EL (cell line): ENCODE data around the gene ATAD3C.
"Not testable (repeated sequence)": the region's sequence is repeated elsewhere in the genome, so short reads cannot be mapped to it uniquely, and the experiment has no call there.

Experiments
- DNase-seq: peaks from one replicate; pipeline ENCODE4 v3.0.0-alpha.2; 2016

ATAD3C gene

GRCh38 chr1:1432274-1432950 is 17.1 kb upstream of the ATAD3C start:
- DNase-seq = no peak

GRCh38 chr1:1432951-1433803 is 16.3 kb upstream of the ATAD3C start:
- DNase-seq = no peak

GRCh38 chr1:1433804-1434130 is 15.7 kb upstream of the ATAD3C start:
- DNase-seq = peak; percentile 21

- no peak for DNase-seq
These were observed 15.2 kb upstream of the ATAD3C start for GRCh38 chr1:1434131-1434823.

GRCh38 chr1:1434824-1435105 is 14.7 kb upstream of the ATAD3C start:
- no peak for DNase-seq

GRCh38 chr1:1435106-1435903 is 14.2 kb upstream of the ATAD3C start, which contains the start of gene VWA1:
Gene VWA1, plus strand, starts transcription at chr1:1435690. Its CDS starts 59 bp downstream, at chr1:1435749.
- DNase-seq = peak; percentile 62

GRCh38 chr1:1435911-1436629 is 13.4 kb upstream of the ATAD3C start:
- no peak for DNase-seq

- no peak for DNase-seq
These were observed 12.9 kb upstream of the ATAD3C start for GRCh38 chr1:1436630-1437032.

- DNase-seq = no peak
These were observed 12.2 kb upstream of the ATAD3C start for GRCh38 chr1:1437033-1437903.

GRCh38 chr1:1437904-1438376 is 11.5 kb upstream of the ATAD3C start:
- peak; percentile 29 for DNase-seq

- no peak for DNase-seq
These were observed 10.7 kb upstream of the ATAD3C start for GRCh38 chr1:1438531-1439381.

GRCh38 chr1:1439546-1440261 is 9.8 kb upstream of the ATAD3C start:
- DNase-seq = no peak

- no peak for DNase-seq
These were observed 9.1 kb upstream of the ATAD3C start for GRCh38 chr1:1440262-1441001.

GRCh38 chr1:1441002-1441888 is 8.2 kb upstream of the ATAD3C start:
- peak; percentile 32 for DNase-seq

- no peak for DNase-seq
These were observed 7.3 kb upstream of the ATAD3C start for GRCh38 chr1:1442069-1442770.

- DNase-seq = not testable (repeated sequence)
These were observed 2.9 kb upstream of the ATAD3C start for GRCh38 chr1:1446631-1447030.

- DNase-seq = not testable (repeated sequence)
These were observed 1.1 kb downstream of the ATAD3C start for GRCh38 chr1:1450616-1451015.
